ENCODE results near the gene MTUS2. TPM values are rescaled to one million over a fixed set of nuclear protein-coding genes. Genes with fewer than 3 reads are reported as not detected.

Gene MTUS2
- total and polyA plus RNA-seq, 8 donors: 0.12 to 28.1 (median 3.5) TPM; not detected in 1

- no peak overlapping the region for H3K27ac ChIP-seq
- TF ChIP-seq POLR2A (IDR thresholded peaks at IDR 0.05): no peak
- no peak for TF ChIP-seq EP300 (IDR thresholded peaks at IDR 0.05)
- TF ChIP-seq, protein P1, sequence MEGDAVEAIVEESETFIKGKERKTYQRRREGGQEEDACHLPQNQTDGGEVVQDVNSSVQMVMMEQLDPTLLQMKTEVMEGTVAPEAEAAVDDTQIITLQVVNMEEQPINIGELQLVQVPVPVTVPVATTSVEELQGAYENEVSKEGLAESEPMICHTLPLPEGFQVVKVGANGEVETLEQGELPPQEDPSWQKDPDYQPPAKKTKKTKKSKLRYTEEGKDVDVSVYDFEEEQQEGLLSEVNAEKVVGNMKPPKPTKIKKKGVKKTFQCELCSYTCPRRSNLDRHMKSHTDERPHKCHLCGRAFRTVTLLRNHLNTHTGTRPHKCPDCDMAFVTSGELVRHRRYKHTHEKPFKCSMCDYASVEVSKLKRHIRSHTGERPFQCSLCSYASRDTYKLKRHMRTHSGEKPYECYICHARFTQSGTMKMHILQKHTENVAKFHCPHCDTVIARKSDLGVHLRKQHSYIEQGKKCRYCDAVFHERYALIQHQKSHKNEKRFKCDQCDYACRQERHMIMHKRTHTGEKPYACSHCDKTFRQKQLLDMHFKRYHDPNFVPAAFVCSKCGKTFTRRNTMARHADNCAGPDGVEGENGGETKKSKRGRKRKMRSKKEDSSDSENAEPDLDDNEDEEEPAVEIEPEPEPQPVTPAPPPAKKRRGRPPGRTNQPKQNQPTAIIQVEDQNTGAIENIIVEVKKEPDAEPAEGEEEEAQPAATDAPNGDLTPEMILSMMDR (IDR thresholded peaks at IDR 0.05): no peak
- no peak for TF ChIP-seq POLR2AphosphoS5 (IDR thresholded peaks at IDR 0.05)
- intact Hi-C loops (cut with DNase I; ENCODE audit: low total_unique reads): no loop called here
- no peaks in the 10 kb centered on the region for H3K27me3 ChIP-seq
- no peak overlapping the region for H3K4me3 ChIP-seq
- H3K9me3 ChIP-seq: peaks cover 0 to 5% (median 0%) of the 10 kb centered on the region in 4 donors
- H3K4me1 ChIP-seq: no peaks in the 10 kb centered on the region
- 45 to 51% (median 46%) methylated on average over 2 of the region's 2 CpGs for WGBS, 5 donors
- H3K36me3 ChIP-seq: no peaks in the 10 kb centered on the region
- no peak for DNase-seq
Measured at GRCh38 chr13:29021311-29021710, 201.2 kb downstream of the MTUS2 start.

GRCh38 chr13:29021717-29022116 is 201.6 kb downstream of the MTUS2 start:
- H3K9me3 ChIP-seq: peaks cover 0 to 9% (median 0%) of the 10 kb centered on the region in 4 donors
- no peak overlapping the region for H3K4me3 ChIP-seq
- no peak for DNase-seq
- no peak for TF ChIP-seq POLR2AphosphoS5 (IDR thresholded peaks at IDR 0.05)
- TF ChIP-seq, protein P1 (IDR thresholded peaks at IDR 0.05): no peak
- no peak for TF ChIP-seq POLR2A (IDR thresholded peaks at IDR 0.05)
- no peak for TF ChIP-seq EP300 (IDR thresholded peaks at IDR 0.05)
- no peaks in the 10 kb centered on the region for H3K27me3 ChIP-seq
- 77 to 81% (median 80%) methylated on average over 5 of the region's 5 CpGs for WGBS, 5 donors
- no peaks in the 10 kb centered on the region for H3K36me3 ChIP-seq
- intact Hi-C loops (cut with DNase I; ENCODE audit: low total_unique reads): no loop called here
- H3K4me1 ChIP-seq: no peaks in the 10 kb centered on the region
- H3K27ac ChIP-seq: no peak overlapping the region

GRCh38 chr13:29022410-29022809 is 202.3 kb downstream of the MTUS2 start:
- intact Hi-C loops (cut with DNase I; ENCODE audit: low total_unique reads): no loop called here
- H3K36me3 ChIP-seq: no peaks in the 10 kb centered on the region
- no peaks in the 10 kb centered on the region for H3K4me1 ChIP-seq
- WGBS, 5 donors: 81 to 87% (median 84%) methylated on average over 4 of the region's 4 CpGs
- TF ChIP-seq POLR2AphosphoS5 (IDR thresholded peaks at IDR 0.05): no peak
- TF ChIP-seq EP300 (IDR thresholded peaks at IDR 0.05): no peak
- no peak for TF ChIP-seq POLR2A (IDR thresholded peaks at IDR 0.05)
- TF ChIP-seq, protein P1 (IDR thresholded peaks at IDR 0.05): no peak
- H3K27ac ChIP-seq: no peak overlapping the region
- no peak for DNase-seq
- no peak overlapping the region for H3K4me3 ChIP-seq
- H3K27me3 ChIP-seq: no peaks in the 10 kb centered on the region
- peaks cover 0 to 15% (median 0%) of the 10 kb centered on the region in 4 donors for H3K9me3 ChIP-seq

DNA sequence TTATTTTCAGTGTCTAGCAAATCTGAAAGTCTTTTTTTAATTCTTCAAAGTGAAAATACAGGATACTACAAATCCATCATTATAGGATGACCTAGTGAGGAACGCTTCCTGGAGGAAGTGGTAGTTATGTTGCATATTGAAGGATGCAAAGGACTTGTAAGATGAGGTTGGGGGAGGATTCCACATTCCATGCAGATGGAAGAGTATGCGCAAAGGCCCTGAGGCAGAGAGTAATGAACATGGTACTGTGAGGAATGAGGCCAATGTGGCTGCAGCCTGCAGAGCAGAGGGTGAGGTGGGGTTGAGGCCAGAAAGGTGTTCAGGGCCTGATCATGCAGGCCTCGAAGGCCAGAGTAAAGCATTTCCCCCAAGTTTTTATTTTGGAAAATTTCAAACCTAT is 202.8 kb downstream of the MTUS2 start:
- Histone ChIP-seq H3K27ac (no peak overlapping the region), H3K27me3 (no peaks in the 10 kb centered on the region), H3K36me3 (no peaks in the 10 kb centered on the region), H3K4me1 (no peaks in the 10 kb centered on the region), H3K4me3 (no peak overlapping the region), H3K9me3 (peaks cover 0 to 20% (median 0%) of the 10 kb centered on the region in 4 donors)
- intact Hi-C loops (cut with DNase I; ENCODE audit: low total_unique reads): no loop called here
- TF ChIP-seq, protein P1 (IDR thresholded peaks at IDR 0.05): no peak
- no peak for TF ChIP-seq EP300 (IDR thresholded peaks at IDR 0.05)
- TF ChIP-seq POLR2AphosphoS5 (IDR thresholded peaks at IDR 0.05): no peak
- TF ChIP-seq POLR2A (IDR thresholded peaks at IDR 0.05): no peak
- DNase-seq: no peak
- 79 to 90% (median 86%) methylated on average over 3 of the region's 3 CpGs for WGBS, 5 donors

All from stomach (tissue), 9 donors.